T-helper 2 cell treated with Interferon-gamma antibody and Interleukin-4, amounts not matched to agents 5 μg/mL and 100 μg/mL, for 36 hours (primary cell): ENCODE data around the gene PTTG1IP.
"Not testable (repeated sequence)": the region's sequence is repeated elsewhere in the genome, so short reads cannot be mapped to it uniquely, and the experiment has no call there.

Experiments
- DNase-seq: peaks from one replicate; pipeline ENCODE4 v3.0.0; 2021; ENCODE audit warnings: low spot score
- H3K27ac Mint-ChIP-seq: one replicate; pipeline ENCODE4 v1.8.0; 2021; ENCODE audit warnings: mild to moderate bottlenecking, mixed read lengths
- H3K27me3 Mint-ChIP-seq: one replicate; pipeline ENCODE4 v1.8.0; 2021; ENCODE audit warnings: low read depth, mixed read lengths
- H3K36me3 Mint-ChIP-seq: one replicate; pipeline ENCODE4 v1.8.0; 2021; ENCODE audit warnings: low read depth, mixed read lengths
- H3K4me1 Mint-ChIP-seq: one replicate; pipeline ENCODE4 v1.8.0; 2021; ENCODE audit warnings: low read depth, mixed read lengths
- H3K4me3 Mint-ChIP-seq: one replicate; pipeline ENCODE4 v1.8.0; 2022; ENCODE audit warnings: mild to moderate bottlenecking, moderate library complexity, mixed read lengths
- H3K9me3 Mint-ChIP-seq: one replicate; pipeline ENCODE4 v1.8.0; 2021; ENCODE audit warnings: mixed read lengths

Gene PTTG1IP

GRCh38 chr21:44912506-44913412 is 39.3 kb upstream of the PTTG1IP start:
- peak overlapping the region; percentile 92 for H3K27ac Mint-ChIP-seq
- peak overlapping the region; percentile 97 for H3K4me3 Mint-ChIP-seq
- H3K9me3 Mint-ChIP-seq, H3K27me3 Mint-ChIP-seq, DNase-seq: not testable (repeated sequence)
- H3K36me3 Mint-ChIP-seq = peaks cover 45% of the 10 kb centered on the region
- H3K4me1 Mint-ChIP-seq = peaks cover 52% of the 10 kb centered on the region

DNA sequence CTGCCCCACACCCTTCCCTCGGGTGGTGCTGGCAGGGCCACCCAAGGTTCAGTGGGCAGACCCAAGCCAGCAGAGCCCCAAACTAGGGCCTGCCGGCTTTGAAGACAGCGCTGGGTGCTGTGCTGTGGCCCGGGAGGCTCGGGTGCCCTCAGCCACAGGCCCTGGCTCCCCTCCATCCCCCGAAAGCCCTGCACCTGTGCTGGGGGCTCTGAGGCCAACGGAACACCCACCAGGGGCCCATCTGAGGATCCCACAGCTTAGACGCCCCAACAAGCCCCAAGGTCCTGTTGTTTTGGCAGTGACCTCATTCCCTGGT is 38.6 kb upstream of the PTTG1IP start:
- peaks cover 39% of the 10 kb centered on the region for H3K36me3 Mint-ChIP-seq
- H3K4me3 Mint-ChIP-seq = peak overlapping the region; percentile 65
- H3K9me3 Mint-ChIP-seq = no peaks in the 10 kb centered on the region

DNA sequence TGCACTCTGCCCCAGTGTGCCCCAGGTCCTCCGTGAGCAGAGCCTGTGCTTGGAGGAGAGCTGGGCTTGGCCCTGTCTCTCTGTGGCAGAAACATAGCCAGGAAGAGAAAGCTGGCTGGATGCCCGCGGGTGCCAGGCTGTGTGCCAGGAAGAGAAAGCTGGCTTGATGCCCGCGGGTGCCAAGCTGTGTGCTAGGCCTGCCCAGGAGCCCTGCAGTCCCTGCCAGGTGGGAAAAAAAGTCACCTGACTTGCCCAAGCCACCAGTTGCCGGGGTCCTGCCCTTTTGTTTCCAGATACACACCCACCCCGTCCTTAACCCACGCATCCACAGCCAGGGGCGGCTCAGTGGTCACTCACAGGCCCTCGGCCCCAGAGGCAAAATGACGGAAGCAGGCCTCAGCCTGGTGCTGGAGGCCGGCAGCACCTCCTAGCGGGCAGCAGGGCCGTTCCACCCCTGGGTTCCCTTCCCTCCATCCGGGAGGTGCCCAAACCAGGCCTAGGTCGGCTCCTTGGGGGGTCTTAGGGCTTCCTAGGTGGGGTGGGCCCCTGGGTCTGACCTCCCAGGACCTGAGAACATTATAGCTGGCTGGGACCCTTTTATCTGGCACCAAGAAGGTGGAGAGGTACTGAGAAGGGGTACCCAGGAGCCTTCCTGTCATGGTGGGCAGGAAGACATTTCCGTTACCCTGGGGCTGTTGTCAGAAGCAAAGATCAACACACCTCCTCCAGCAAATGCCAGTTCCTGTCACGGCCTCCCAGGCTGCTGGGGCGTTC is 38.1 kb upstream of the PTTG1IP start:
- H3K4me1 Mint-ChIP-seq = peaks cover 41% of the 10 kb centered on the region
- peak; percentile 64 for DNase-seq
- H3K9me3 Mint-ChIP-seq = no peaks in the 10 kb centered on the region

More for the DNA sequence above, 38.6 kb upstream of the PTTG1IP start:
- Mint-ChIP-seq H3K27ac (peak overlapping the region; percentile 80), H3K4me1 (peaks cover 47% of the 10 kb centered on the region), H3K27me3 (no peaks in the 10 kb centered on the region)
- no peak for DNase-seq

GRCh38 chr21:44911068-44911383 is 37.5 kb upstream of the PTTG1IP start:
- no peak for DNase-seq
- Mint-ChIP-seq H3K27me3 (no peaks in the 10 kb centered on the region), H3K9me3 (no peaks in the 10 kb centered on the region), H3K36me3 (peaks cover 38% of the 10 kb centered on the region), H3K27ac (peak overlapping the region; percentile 80), H3K4me3 (peak overlapping the region; percentile 65), H3K4me1 (peaks cover 38% of the 10 kb centered on the region)

More for the DNA sequence above, 38.1 kb upstream of the PTTG1IP start:
- Mint-ChIP-seq H3K4me3 (peak overlapping the region; percentile 65), H3K27me3 (no peaks in the 10 kb centered on the region), H3K27ac (peak overlapping the region; percentile 80), H3K36me3 (peaks cover 35% of the 10 kb centered on the region)

DNA sequence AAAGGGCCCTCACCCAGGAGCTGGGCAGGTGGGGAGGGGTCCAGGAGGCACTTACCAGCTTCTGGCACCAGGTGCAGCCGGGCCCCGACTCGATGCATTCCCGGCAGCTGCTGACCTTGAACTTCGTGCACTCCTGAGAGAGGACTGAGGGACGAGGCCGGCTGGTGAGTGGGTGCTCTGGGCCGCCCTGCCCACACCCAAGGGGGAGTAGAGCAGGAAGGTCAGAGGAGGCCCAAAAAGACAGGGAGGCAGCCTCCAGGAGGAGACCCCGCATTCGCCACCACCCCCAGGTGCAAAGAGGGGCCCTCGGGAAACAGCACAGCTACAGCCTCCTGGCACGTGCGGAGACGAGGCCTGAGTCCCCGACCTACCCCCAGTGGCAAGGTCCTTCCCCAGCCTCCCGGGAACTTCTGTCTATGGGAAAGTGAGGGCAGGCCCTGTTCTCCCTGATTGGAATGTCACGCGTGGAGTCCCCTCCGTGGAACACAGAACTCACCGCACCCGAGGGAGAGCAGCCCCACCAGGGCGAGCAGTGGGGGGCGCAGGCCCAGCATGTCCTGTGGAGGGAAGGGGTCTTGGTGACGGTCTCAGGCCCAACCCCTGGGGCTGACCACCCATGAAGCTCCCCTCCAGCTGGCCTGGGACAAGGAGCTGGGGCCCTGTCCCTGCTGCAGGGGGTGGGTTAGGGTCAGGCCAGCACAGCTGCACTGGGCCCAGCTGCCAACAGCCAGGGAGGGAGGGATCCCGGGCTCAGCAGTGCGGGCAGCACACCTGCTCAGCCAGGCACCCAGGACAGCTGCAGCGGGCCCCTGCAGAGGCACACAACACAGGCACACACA is 37.0 kb upstream of the PTTG1IP start:
- Mint-ChIP-seq H3K27ac (peak overlapping the region; percentile 80), H3K27me3 (no peaks in the 10 kb centered on the region), H3K36me3 (peaks cover 37% of the 10 kb centered on the region), H3K4me1 (peaks cover 35% of the 10 kb centered on the region), H3K9me3 (no peaks in the 10 kb centered on the region), H3K4me3 (peak overlapping the region; percentile 65)
- DNase-seq = no peak

- Mint-ChIP-seq H3K4me3 (peak overlapping the region; percentile 36), H3K9me3 (no peaks in the 10 kb centered on the region), H3K27me3 (no peaks in the 10 kb centered on the region), H3K27ac (peak overlapping the region; percentile 45), H3K4me1 (peaks cover 29% of the 10 kb centered on the region), H3K36me3 (peaks cover 37% of the 10 kb centered on the region)
- no peak for DNase-seq
Measured at GRCh38 chr21:44909719-44910118, 36.2 kb upstream of the PTTG1IP start.

GRCh38 chr21:44908908-44909307 is 35.4 kb upstream of the PTTG1IP start:
- H3K27ac Mint-ChIP-seq = peak overlapping the region; percentile 18
- no peaks in the 10 kb centered on the region for H3K9me3 Mint-ChIP-seq
- no peak for DNase-seq
- no peak overlapping the region for H3K4me3 Mint-ChIP-seq
- H3K27me3 Mint-ChIP-seq = no peaks in the 10 kb centered on the region
- H3K4me1 Mint-ChIP-seq = peaks cover 24% of the 10 kb centered on the region
- peaks cover 40% of the 10 kb centered on the region for H3K36me3 Mint-ChIP-seq

GRCh38 chr21:44907966-44908895 is 34.7 kb upstream of the PTTG1IP start:
- DNase-seq = no peak
- Mint-ChIP-seq H3K27ac (peak overlapping the region; percentile 18), H3K9me3 (no peaks in the 10 kb centered on the region), H3K36me3 (peaks cover 45% of the 10 kb centered on the region), H3K4me1 (peaks cover 23% of the 10 kb centered on the region), H3K4me3 (no peak overlapping the region), H3K27me3 (no peaks in the 10 kb centered on the region)

- no peak overlapping the region for H3K4me3 Mint-ChIP-seq
- H3K4me1 Mint-ChIP-seq = peaks cover 20% of the 10 kb centered on the region
- no peak overlapping the region for H3K27ac Mint-ChIP-seq
- DNase-seq = no peak
- peaks cover 52% of the 10 kb centered on the region for H3K36me3 Mint-ChIP-seq
- no peaks in the 10 kb centered on the region for H3K27me3 Mint-ChIP-seq
- no peaks in the 10 kb centered on the region for H3K9me3 Mint-ChIP-seq
Measured at GRCh38 chr21:44907225-44907965, 33.9 kb upstream of the PTTG1IP start.

DNA sequence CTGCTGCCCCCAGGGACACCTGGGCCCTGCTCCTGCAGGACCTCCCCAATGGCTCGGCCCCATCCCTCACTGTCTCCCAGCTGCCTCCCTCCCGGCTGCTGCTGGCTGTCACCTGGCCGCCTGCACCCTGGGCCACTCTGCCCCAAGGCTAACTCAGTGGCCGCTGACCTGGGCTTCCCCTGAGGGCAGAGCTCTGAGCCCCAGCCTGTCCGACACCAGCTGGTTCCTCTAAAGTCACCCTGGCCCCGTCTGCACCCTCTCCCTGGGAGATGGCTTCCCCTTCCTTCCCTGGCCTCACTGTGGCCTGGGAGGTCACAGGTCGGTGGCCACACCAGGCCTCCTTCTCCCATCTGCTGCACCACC is 32.2 kb upstream of the PTTG1IP start:
- peaks cover 60% of the 10 kb centered on the region for H3K36me3 Mint-ChIP-seq
- no peaks in the 10 kb centered on the region for H3K27me3 Mint-ChIP-seq
- no peak for DNase-seq
- no peak overlapping the region for H3K4me3 Mint-ChIP-seq
- H3K27ac Mint-ChIP-seq = no peak overlapping the region
- peaks cover 9% of the 10 kb centered on the region for H3K4me1 Mint-ChIP-seq
- no peaks in the 10 kb centered on the region for H3K9me3 Mint-ChIP-seq

- Mint-ChIP-seq H3K4me1 (peaks cover 9% of the 10 kb centered on the region), H3K4me3 (no peak overlapping the region)
Measured at GRCh38 chr21:44905016-44905727, 31.7 kb upstream of the PTTG1IP start.

More at GRCh38 chr21:44905016-44905727, 31.7 kb upstream of the PTTG1IP start:
- no peak for DNase-seq
- no peaks in the 10 kb centered on the region for H3K9me3 Mint-ChIP-seq
- H3K27ac Mint-ChIP-seq = no peak overlapping the region
- H3K27me3 Mint-ChIP-seq = no peaks in the 10 kb centered on the region
- H3K36me3 Mint-ChIP-seq = peaks cover 65% of the 10 kb centered on the region
